HG03442 (cell line): ENCODE measurements around the gene PRKCB.
"Not testable (repeated sequence)": the region's sequence is repeated elsewhere in the genome, so short reads cannot be mapped to it uniquely, and the experiment has no call there.

Experiments used
- ATAC-seq: cut with Tn5 transposase; IDR thresholded peaks from one replicate; pipeline ENCODE4 v1.9.1; 2021; ENCODE audit warnings: mild to moderate bottlenecking, moderate library complexity; ENCODE audit not compliant: unreplicated experiment

The PRKCB gene

GRCh38 chr16:24029841-24030240, 194.1 kb downstream of the PRKCB start:
- ATAC-seq, result not testable (repeated sequence)

GRCh38 chr16:24035127-24035842, 199.5 kb downstream of the PRKCB start:
- ATAC-seq, result no peak

DNA sequence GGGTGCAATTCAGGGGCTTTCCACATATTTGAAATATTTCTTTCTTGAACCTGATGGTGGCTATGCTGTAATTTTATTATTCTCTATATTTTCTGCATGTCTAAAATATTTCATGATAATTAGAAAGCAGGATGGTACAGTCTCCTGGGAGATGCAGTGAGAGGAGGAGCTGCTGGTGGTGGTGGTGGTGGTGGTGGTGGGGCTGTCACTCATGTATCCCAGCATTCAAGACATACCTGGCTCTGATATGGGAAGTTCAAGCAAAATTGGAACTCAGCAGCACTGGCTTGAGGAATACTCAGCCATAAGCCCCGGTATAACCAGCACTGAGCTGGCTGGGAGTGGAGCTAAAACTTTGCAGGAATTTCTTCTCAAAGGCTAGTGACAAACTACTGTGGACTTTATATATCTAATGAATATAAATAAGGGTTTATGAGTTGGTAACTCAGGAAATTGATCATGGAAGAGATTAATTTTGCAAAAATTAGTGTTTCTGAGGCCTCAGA, 200.3 kb downstream of the PRKCB start:
- ATAC-seq, result no peak

- no peak for ATAC-seq
These were observed 200.8 kb downstream of the PRKCB start for GRCh38 chr16:24036614-24037013.

- ATAC-seq, result no peak
These were observed 201.6 kb downstream of the PRKCB start for GRCh38 chr16:24037335-24037734.

DNA sequence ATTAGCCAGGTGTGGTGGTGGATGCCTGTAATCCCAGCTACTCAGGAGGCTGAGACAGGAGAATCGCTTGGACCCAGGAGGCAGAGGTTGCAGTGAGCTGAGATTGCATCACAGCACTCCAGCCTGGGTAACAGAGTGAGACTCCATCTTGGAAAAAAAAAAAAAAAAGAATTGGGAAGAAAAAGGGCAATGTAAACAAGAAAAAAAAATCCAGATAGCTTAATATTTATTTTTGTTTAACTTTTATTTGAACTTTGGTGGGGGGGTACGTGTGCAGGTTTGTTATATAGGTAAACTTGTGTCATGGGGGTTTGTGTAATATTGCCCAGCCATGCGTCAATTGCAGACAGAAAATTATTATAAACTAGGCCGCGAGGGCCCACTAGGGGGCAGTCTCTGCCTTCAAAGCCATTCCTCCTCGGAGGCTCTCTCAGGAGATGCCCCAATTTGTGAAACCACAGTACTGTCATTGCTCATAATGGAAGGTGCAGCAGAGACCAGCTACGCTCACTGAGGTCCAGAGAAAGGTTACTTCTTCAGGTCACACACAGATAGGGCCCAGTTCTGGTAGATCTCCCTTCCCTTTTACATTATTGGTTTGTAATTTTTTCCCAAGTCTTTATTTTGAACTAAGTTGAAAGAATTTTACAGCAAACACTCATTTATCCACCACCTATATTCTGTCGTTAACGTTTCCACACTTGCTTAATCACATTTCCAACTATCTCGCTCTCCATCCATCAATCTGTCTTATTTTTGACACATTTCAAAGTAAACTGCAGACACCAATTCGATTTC, 206.2 kb downstream of the PRKCB start:
- ATAC-seq, result peak; percentile 70

GRCh38 chr16:24044467-24044866, 208.7 kb downstream of the PRKCB start:
- no peak for ATAC-seq

DNA sequence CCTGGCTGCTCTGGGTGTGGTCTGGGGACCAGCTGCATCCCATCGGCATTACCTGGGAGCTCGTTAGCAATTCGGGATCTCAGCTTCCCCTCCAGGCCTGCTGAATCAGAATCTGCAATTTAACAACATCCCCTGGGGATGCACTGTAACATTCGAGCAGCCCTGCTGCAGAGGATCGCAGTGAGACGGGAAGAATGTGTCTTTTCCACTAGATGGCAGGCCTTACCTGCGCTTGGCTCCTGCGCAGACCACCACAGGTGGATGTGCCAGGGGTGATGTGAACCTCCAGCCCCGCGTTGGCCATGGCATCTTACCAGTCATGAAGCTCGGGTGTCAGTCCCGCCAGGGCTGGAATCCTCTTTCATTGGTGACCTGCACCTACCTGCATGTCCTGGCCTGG, 209.9 kb downstream of the PRKCB start:
- no peak for ATAC-seq

GRCh38 chr16:24046442-24046841, 210.7 kb downstream of the PRKCB start:
- ATAC-seq, result no peak

GRCh38 chr16:24049113-24049512, 213.3 kb downstream of the PRKCB start:
- no peak for ATAC-seq

GRCh38 chr16:24051125-24051524, 215.3 kb downstream of the PRKCB start:
- no peak for ATAC-seq

DNA sequence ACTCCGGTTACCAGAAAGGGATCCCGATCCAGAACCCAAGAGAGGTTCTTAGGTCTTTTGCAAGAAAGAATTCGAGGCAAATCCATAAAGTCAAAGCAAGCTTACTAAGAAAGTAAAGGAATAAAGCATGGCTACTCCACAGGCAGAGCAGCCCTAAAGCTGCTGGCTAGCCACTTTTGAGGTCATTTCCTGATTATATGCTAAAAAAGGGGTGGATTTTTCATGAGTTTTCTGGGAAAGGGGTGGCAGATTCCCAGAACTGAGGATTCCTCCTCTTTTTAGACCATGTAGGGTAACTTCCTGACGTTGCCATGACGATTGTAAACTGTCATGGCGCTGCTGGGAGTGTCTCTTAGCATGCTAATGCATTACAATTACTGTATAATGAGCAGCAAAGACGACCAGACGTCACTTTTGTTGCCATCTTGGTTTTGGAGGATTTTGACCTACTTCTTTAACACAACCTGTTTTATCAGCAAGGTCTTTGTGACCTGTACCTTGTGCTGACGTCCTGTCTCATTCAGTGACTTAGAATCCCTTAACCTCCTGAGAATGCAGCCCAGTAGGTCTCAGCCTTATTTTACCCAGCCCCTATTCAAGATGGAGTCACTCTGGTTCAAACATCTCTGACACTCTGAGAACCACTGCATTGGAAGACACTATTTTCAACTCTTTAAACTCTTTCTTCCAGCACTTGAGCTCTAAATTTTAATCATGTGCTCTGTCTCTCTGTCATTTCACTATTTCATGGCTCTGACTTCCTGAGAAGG, 216.7 kb downstream of the PRKCB start:
- ATAC-seq, result no peak

DNA sequence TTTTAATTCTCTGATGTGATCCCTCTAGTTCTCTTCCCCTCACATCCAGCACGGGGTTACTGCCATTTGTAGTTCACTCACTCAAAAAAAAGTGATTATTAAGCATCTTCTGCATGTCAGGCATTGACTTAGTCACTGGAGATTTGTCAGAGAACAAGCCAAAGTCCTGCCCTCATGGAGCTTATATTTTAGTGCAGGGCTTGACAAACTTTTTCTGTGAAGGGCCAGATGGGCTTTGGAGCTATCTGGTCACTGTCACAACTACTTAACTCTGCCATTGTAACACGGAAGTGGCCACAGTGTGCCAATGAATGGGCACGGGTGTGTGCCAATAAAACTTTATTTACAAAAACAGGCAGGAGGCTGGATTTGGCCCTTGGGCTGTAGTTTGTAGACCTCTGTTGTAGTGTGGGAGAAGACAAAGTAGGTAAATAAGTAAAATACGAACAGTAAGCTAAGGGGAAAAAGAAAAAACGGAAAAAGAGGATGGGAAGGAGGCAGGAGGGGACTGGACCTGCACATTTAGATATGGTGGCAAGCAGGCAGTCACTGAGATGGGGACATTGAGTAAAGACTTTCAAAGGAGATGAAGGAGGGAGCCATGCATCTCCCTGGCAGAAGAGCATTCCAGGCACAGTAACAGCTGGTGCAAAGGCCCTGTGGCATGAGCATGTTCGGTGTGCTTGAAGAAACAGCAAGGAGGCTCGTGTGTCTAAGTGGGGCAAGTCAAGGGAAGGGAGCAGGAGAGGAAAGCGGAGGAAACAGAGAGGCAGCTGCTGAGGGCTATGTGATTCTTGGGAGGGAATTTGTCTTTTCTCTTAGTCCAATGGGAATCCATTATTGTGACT, 217.5 kb downstream of the PRKCB start:
- ATAC-seq, result no peak

DNA sequence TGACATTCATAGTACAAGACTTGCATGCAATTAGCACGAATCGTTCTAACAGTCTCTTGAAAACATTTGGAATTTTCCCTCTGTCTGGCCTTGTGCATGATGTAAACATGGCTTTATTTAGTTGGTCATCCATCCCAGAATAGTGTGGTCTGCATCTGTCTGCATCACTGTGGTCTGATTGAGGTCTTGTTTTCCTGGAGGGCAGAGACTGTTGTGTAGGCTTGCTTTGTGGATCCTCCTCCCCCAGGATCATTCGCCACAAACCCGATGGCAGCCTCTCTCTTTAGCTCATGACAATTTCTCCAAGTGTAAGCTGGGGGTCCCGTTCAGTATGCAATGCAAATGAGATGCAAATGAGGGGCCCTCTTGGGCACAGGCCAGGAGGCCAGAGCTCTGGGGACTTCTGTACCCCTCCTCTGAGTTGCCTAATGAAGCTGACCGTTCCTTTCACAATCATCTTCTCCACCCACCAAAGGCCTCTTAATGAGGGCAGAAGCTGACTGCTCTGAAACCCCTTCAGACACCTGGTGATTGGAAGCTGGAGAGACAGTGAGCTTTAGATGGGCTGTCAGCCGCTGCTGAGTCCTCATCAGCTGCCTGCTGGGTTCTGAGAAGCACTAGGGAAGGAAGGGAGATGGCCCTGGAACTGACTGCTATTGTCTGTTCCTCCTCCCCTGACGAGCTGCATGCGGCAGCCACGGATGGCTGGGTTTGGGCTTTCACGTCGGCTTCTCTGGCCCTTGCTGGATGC, 219.1 kb downstream of the PRKCB start:
- ATAC-seq, result no peak

GRCh38 chr16:24062270-24062817, 226.6 kb downstream of the PRKCB start:
- ATAC-seq, result no peak

GRCh38 chr16:24069036-24069590, 233.3 kb downstream of the PRKCB start:
- ATAC-seq, result no peak

DNA sequence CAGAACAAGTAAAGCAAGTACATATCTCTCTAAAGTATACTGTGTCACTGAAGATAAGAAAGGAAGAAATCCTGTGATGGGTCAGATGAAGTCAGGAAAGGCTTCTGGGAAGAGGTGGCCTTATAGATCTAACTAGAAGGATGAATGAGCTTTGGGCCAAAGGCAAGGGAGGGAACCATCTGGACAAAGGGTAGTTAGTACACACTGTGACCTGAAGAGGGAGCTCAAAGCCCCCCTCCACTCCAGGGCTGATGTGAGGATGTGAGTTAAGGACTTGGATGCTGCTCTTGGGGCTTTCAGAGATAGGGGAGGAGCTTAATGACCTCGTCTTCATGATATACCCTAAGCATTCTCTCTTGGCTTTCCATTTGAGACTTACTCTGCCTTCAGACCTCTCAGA, 235.1 kb downstream of the PRKCB start:
- no peak for ATAC-seq

DNA sequence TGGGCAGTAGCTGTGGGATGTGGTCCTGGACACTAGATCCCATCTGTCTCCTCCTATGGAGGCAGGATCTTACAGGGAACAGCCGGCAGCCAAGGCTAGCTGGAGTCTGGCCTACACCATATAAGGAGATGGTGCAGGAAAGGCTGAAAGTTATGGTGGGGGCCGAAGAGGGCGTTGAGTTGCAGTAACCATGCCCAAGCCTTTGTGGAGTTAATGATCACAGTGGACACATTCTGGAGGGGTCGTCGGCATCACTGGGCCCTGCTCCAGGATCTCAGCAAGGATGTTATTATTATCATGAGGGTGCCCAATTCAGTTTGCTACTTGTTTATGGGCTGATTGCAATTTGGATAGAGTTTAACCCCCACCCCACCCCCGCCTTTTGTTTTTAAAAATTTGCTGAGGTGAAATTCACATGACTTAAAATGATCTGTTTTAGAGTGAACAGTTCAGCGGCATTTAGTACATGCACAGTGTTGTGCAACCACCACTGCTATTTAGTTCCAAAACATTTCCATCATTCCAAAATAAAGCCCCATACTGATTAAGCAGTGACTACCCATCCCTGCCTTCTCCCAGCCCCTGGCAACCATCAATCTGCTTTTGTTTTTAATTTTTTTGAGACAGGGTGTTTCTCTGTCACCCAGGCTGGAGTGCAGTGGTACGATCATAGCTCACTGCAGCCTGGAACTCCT, 236.0 kb downstream of the PRKCB start:
- no peak for ATAC-seq

- ATAC-seq, result no peak
These were observed 237.5 kb downstream of the PRKCB start for GRCh38 chr16:24073321-24073720.
